ENCODE data around the gene COQ10B. TPM values are rescaled to one million over a fixed set of nuclear protein-coding genes. Genes with fewer than 3 reads are reported as not detected.

COQ10B gene
- total and polyA plus RNA-seq, 2 experiments from 2014 or later: 40.4 to 57.7 TPM

- Histone ChIP-seq H3K27ac (peak within 1 kb of the TSS; percentile 70), H3K4me2 (ENCODE audit: unreplicated experiment) (peak within 1 kb of the TSS; percentile 95), H3K79me2 (ENCODE audit: insufficient read depth) (peaks cover 50% of the 10 kb centered on the region), H4K20me1 (ENCODE audit: insufficient read depth) (peaks cover 5% of the 10 kb centered on the region; the same call in 1 of the 2 replicates), H3K9me2 (ENCODE audit: insufficient read depth) (no peaks in the 10 kb centered on the region), H3K9ac (peak within 1 kb of the TSS; percentile 89), H3K4me1 (ENCODE audit: insufficient read depth) (peaks cover 23% of the 10 kb centered on the region), H3K9me3 (ENCODE audit: low read depth) (no peaks in the 10 kb centered on the region), H3K4me3 (peak within 1 kb of the TSS; percentile 100), H3K36me3 (ENCODE audit: low read depth) (no peaks in the 10 kb centered on the region), H2AFZ (peak within 1 kb of the TSS; percentile 93), H3K27me3 (replicated peaks; ENCODE audit: insufficient read depth) (no peaks in the 10 kb centered on the region), H3F3A (ENCODE audit: insufficient read depth) (peaks cover 30% of the 10 kb centered on the region)
- peak; percentile 97 for DNase-seq
- in situ Hi-C loops (cut with MboI): no loop called here
- TF ChIP-seq EZH2 (IDR thresholded peaks at IDR 0.05; ENCODE audit: insufficient read depth, poor library complexity, severe bottlenecking): no peak
- TF ChIP-seq EZH2phosphoT487 (IDR thresholded peaks at IDR 0.05; ENCODE audit: insufficient read depth, low read depth): no peak
- whole genome bisulfite sequencing, 2 experiments (ENCODE audit: low coverage in 1 of 2, low lambda C conversion rate in 2 of 2, missing lambda C conversion rate in 2 of 2): 1% methylated on average over 50 to 63 of the region's 66 CpGs
Measured at GRCh38 chr2:197515739-197516392, 62.5 kb downstream of the COQ10B start, which contains the start of gene MOB4. Gene MOB4 (plus strand): TSS chr2:197516066. CDS start chr2:197516087, 21 bp downstream.

GRCh38 chr2:197516393-197516761 is 63.0 kb downstream of the COQ10B start:
- Histone ChIP-seq H3F3A (ENCODE audit: insufficient read depth) (peaks cover 30% of the 10 kb centered on the region), H3K27ac (peak overlapping the region; percentile 70), H3K79me2 (ENCODE audit: insufficient read depth) (peaks cover 55% of the 10 kb centered on the region), H3K4me1 (ENCODE audit: insufficient read depth) (peaks cover 23% of the 10 kb centered on the region), H3K27me3 (replicated peaks; ENCODE audit: insufficient read depth) (no peaks in the 10 kb centered on the region), H3K9me2 (ENCODE audit: insufficient read depth) (no peaks in the 10 kb centered on the region), H3K36me3 (ENCODE audit: low read depth) (no peaks in the 10 kb centered on the region), H2AFZ (peak overlapping the region; percentile 93), H3K4me2 (ENCODE audit: unreplicated experiment) (peak overlapping the region; percentile 95), H3K9me3 (ENCODE audit: low read depth) (no peaks in the 10 kb centered on the region), H4K20me1 (ENCODE audit: insufficient read depth) (peaks cover 5% of the 10 kb centered on the region; the same call in 1 of the 2 replicates), H3K9ac (peak overlapping the region; percentile 89), H3K4me3 (peak overlapping the region; percentile 100)
- in situ Hi-C loops (cut with MboI): no loop called here
- WGBS, 2 experiments (ENCODE audit: low coverage in 1 of 2, low lambda C conversion rate in 2 of 2, missing lambda C conversion rate in 2 of 2): 0 to 2% methylated on average over 10 to 13 of the region's 17 CpGs
- peak; percentile 68 for DNase-seq
- no peak for TF ChIP-seq EZH2 (IDR thresholded peaks at IDR 0.05; ENCODE audit: insufficient read depth, poor library complexity, severe bottlenecking)
- no peak for TF ChIP-seq EZH2phosphoT487 (IDR thresholded peaks at IDR 0.05; ENCODE audit: insufficient read depth, low read depth)

GRCh38 chr2:197517150-197517549 is 63.8 kb downstream of the COQ10B start:
- Histone ChIP-seq H3K9ac (peak overlapping the region; percentile 89), H4K20me1 (ENCODE audit: insufficient read depth) (peaks cover 5% of the 10 kb centered on the region; the same call in 1 of the 2 replicates), H3K9me3 (ENCODE audit: low read depth) (no peaks in the 10 kb centered on the region), H3K36me3 (ENCODE audit: low read depth) (no peaks in the 10 kb centered on the region), H3F3A (ENCODE audit: insufficient read depth) (peaks cover 30% of the 10 kb centered on the region), H3K4me3 (peak overlapping the region; percentile 100), H3K4me1 (ENCODE audit: insufficient read depth) (peaks cover 23% of the 10 kb centered on the region), H3K9me2 (ENCODE audit: insufficient read depth) (no peaks in the 10 kb centered on the region), H3K27me3 (replicated peaks; ENCODE audit: insufficient read depth) (no peaks in the 10 kb centered on the region), H2AFZ (peak overlapping the region; percentile 93; the same call in 1 of the 2 replicates), H3K27ac (peak overlapping the region; percentile 70; the same call in 1 of the 2 replicates), H3K4me2 (ENCODE audit: unreplicated experiment) (peak overlapping the region; percentile 95), H3K79me2 (ENCODE audit: insufficient read depth) (peaks cover 63% of the 10 kb centered on the region)
- peak; percentile 23 for DNase-seq
- in situ Hi-C loops (cut with MboI): no loop called here
- WGBS, 2 experiments (ENCODE audit: low coverage in 1 of 2, low lambda C conversion rate in 2 of 2, missing lambda C conversion rate in 2 of 2): 2 to 13% methylated on average over 2 of the region's 2 CpGs
- TF ChIP-seq EZH2phosphoT487 (IDR thresholded peaks at IDR 0.05; ENCODE audit: insufficient read depth, low read depth) (no peak), EZH2 (IDR thresholded peaks at IDR 0.05; ENCODE audit: insufficient read depth, poor library complexity, severe bottlenecking) (no peak)

Small RNA genes lying within 50 kb of the gene (small RNA-seq; reads per million reads assigned to genes)
- gene RF00394 (ENCODE audit: low read depth, low replicate concordance) (not detected), gene RNU6-1029P (ENCODE audit: low read depth, low replicate concordance) (not detected)

Other genes with a start within 250 kb of the COQ10B start
- gene ANKRD44, start 142.8 kb upstream of the COQ10B start, total RNA-seq (2014; rRNA removed; shearing (Covaris generic)): 4.9 and 8.9 TPM in 2 replicates
- gene ANKRD44, start 142.8 kb upstream of the COQ10B start, polyA plus RNA-seq (2016; fragmentation: Nextera tagmentation; extraction: Ambion mirVana): 2.7 and 2.9 TPM in 2 replicates
- 216 and 288 TPM in 2 replicates for gene SF3B1, start 18.5 kb upstream of the COQ10B start, total RNA-seq (2014; rRNA removed; shearing (Covaris generic))
- gene SF3B1, start 18.5 kb upstream of the COQ10B start, polyA plus RNA-seq (2016; fragmentation: Nextera tagmentation; extraction: Ambion mirVana): 146 and 196 TPM in 2 replicates
- 106 and 151 TPM in 2 replicates for gene HSPD1, start 46.3 kb downstream of the COQ10B start, total RNA-seq (2014; rRNA removed; shearing (Covaris generic))
- gene HSPD1, start 46.3 kb downstream of the COQ10B start, polyA plus RNA-seq (2016; fragmentation: Nextera tagmentation; extraction: Ambion mirVana): 209 and 214 TPM in 2 replicates
- 54.6 and 83.3 TPM in 2 replicates for gene HSPE1, start 46.8 kb downstream of the COQ10B start, total RNA-seq (2014; rRNA removed; shearing (Covaris generic))
- gene HSPE1, start 46.8 kb downstream of the COQ10B start, polyA plus RNA-seq (2016; fragmentation: Nextera tagmentation; extraction: Ambion mirVana): 180 and 188 TPM in 2 replicates
- gene MOB4, start 62.5 kb downstream of the COQ10B start, total RNA-seq (2014; rRNA removed; shearing (Covaris generic)): 32.2 and 45.8 TPM in 2 replicates
- 57.6 and 67.1 TPM in 2 replicates for gene MOB4, start 62.5 kb downstream of the COQ10B start, polyA plus RNA-seq (2016; fragmentation: Nextera tagmentation; extraction: Ambion mirVana)
- gene RFTN2, start 222.0 kb downstream of the COQ10B start, total RNA-seq (2014; rRNA removed; shearing (Covaris generic)): 1.6 and 2.1 TPM in 2 replicates
- gene RFTN2, start 222.0 kb downstream of the COQ10B start, polyA plus RNA-seq (2016; fragmentation: Nextera tagmentation; extraction: Ambion mirVana): 2.2 and 2.6 TPM in 2 replicates

Measured in GM23248 (cell line).